HG03139 (cell line): ENCODE results near the gene XKRX.

ENCODE experiments used
- ATAC-seq: cut with Tn5 transposase; IDR thresholded peaks from one replicate; pipeline ENCODE4 v1.9.1; 2021; ENCODE audit not compliant: unreplicated experiment

Gene XKRX

GRCh38 chrX:100928660-100929613 is at the start of gene XKRX:
Gene XKRX (minus strand): TSS chrX:100928917. CDS start chrX:100928304, 613 bp downstream.
- ATAC-seq = no peak

DNA sequence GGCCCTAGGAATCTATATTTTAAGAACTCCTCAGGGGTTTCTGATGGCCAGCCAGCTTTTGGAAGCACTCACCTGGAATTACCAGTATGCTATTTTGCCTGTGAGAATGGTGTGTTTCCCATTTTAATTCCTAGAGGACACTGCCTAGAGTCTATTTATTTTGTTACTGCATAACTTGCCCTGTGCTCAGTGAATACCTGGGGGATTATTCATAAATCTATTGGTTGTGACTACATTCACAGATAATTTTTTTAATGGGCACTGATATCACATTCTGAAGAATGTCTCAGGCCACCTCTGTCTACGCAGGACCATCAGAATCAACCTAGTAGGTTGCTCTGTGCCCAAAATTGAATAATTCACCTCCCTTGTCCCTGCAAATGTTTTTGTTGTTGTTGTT is 47.5 kb upstream of the XKRX start:
- no peak for ATAC-seq

- no peak for ATAC-seq
Observed at GRCh38 chrX:100975212-100975611, 46.5 kb upstream of the XKRX start.

DNA sequence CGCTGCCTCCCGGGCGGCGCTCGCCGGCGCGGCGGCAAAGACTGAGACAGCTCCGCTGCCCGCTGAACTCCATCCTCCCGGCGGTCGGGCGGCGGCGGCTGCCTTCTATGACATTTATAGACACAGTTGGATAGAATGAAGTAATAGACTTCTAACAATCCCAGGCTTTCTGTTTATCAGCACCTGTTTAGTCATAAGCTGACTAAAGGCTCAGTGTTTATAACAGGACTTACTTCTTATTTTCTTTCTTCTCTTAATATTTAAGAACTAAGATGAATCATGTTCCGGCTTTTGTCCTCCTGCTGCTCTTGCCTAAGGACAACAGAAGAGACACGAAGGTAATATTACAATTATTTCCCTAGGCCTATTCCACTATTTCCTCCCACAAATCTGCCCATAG is 44.7 kb upstream of the XKRX start:
- ATAC-seq = no peak

- no peak for ATAC-seq
Observed at GRCh38 chrX:100969936-100970335, 41.2 kb upstream of the XKRX start.

- no peak for ATAC-seq
Observed at GRCh38 chrX:100969408-100969807, 40.7 kb upstream of the XKRX start, which contains the start of gene ARL13A. Gene ARL13A (plus strand): TSS chrX:100969708. CDS start chrX:100973690, 3,982 bp downstream.

DNA sequence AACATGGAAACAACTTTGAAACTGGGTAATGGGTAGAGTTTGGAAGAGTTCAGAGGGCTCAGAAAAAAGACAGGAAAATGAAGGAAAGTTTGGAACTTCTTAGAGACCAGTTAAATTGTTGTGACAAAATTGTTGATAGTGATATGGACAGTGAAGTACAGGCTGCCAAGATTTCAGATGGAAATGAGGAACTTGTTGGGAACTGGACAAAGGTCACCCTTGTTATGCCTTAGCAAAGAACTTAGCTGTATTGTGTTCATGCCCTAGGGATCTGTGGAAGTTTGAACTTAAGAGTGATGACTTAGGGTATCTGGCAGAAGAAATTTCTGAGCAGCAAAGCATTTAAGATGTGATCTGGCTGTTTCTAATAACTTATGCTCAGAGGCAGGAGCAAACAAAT is 35.6 kb upstream of the XKRX start:
- no peak for ATAC-seq

DNA sequence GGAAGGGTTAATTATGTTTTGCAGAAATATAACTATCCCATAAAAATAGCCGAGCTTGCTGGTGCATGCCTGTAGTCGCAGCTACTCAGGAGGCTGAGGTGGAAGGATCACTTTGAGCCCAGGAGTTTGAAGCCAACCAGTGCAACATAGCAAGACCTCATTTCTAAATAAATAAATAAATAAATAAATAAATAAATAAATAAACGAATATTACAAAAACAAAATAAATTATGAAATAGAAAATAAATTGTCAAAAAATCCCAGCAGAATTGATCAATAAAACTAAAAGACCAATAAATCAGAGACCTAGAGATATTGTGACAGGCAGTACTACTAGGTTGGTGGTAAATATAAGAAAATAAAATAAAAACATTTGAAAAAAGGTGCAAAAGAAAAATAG is 34.1 kb upstream of the XKRX start:
- ATAC-seq = no peak

GRCh38 chrX:100948557-100948956 is 19.8 kb upstream of the XKRX start:
- no peak for ATAC-seq

GRCh38 chrX:100946299-100946927 is 17.7 kb upstream of the XKRX start:
- no peak for ATAC-seq

DNA sequence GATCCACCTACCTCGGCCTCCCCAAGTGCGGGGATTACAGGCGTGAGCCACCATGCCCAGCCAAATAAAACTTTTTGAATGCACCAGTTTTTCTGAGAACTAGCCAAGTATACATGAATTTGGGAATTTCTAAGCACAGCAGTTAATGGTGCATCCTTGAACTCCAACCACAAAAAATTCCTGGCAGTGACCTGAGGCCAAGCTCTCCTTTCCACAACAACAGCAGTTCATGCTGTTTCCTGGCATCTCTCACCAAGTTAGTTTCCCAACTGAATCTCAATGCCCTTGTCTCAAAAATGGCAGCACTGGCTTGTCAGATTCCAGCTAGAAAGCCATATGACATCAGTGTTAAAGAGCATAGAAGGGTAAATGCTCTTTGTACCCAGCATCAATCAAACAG is 15.9 kb upstream of the XKRX start:
- no peak for ATAC-seq

DNA sequence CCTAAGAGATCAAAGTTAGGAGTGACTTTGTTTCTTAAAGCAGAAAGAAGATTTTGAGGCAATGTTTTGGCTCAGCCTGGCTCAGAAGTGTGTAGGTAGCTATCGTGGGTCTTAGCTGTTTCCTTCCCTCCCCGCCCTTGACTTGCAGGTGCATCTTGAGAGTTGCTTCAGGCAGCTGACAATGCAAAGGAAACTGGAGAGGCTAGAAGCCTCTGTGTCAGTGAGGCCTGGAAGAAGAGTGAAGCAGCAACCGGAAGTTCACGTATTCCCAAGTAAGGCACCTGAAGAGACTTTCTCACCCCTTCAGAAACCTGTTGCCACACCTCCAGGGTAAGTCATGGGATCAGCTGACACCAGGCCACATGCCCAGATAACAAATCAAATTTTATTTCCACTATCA is 10.6 kb upstream of the XKRX start:
- ATAC-seq = no peak

DNA sequence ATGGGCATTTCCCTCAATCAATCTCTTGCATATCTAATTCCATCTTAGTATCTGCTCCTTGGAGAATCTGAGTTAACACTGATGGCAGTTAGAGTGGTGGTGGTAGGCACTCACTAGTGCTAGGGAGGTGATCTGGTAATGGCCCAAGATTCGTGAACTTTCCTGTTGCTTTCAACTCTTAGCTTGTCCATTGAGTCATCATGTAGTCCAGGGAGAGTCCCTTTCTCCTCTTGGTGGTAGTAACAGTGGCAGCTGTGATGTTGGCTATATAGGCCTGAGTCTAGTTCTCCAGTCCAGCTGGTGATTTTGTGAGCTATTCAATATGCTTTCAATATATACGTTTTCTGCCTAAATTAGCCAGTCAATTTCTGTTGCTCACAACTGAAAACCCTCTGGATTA is 7.0 kb upstream of the XKRX start:
- ATAC-seq = no peak

- peak; percentile 15 for ATAC-seq
Observed at GRCh38 chrX:100931925-100932285, 3.2 kb upstream of the XKRX start.

DNA sequence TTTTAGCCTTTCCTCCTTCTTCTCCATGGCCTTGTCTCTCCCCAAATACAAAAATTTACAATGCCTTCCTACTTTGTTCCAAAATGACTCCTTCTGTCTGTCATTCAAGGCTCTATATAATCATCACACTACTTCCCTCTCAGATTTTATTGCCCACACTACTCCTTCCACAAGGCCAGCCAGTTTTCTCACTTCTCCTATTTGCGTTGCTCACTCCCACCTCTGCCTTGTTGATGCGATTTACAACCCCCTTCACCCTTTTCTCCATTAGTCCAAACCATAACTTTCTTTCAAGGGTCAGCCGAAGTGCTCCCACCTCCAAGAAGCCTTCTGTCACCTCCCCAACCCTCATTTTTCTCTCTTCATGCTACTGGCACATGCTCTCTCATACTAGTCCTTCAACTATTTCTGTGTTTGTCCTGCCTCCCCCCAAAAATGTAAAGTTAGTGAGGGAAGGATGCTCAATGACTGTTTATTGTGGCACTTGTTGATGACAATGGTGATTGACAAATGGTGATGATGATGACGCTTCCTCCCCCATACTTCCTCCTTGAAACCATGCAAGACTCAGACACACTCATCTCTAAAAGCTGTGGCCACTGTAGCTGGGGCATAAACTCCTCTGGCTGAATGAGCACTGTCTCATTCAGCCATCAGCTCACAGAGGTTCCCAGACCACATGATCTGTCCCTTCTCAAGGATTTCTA is 2.7 kb upstream of the XKRX start:
- peak; percentile 67 for ATAC-seq

DNA sequence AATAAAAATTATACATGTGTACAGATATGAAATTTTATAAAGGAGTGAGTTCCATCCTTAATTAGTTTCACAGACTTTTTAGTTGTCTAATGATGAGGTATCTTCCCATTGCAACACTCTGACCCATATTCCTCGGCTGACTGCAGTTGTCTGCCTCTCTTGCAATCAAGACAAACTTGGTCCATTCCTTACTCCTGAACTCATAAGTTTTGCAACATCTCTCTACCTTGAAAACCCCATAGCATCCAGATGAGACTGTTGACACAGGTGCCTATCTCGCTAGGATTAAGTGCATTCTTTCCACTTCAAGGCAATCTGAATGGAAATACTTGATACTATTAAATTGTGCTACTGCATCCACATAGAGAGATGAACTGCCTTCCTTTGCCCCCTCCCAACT is 2.3 kb downstream of the XKRX start:
- no peak for ATAC-seq

DNA sequence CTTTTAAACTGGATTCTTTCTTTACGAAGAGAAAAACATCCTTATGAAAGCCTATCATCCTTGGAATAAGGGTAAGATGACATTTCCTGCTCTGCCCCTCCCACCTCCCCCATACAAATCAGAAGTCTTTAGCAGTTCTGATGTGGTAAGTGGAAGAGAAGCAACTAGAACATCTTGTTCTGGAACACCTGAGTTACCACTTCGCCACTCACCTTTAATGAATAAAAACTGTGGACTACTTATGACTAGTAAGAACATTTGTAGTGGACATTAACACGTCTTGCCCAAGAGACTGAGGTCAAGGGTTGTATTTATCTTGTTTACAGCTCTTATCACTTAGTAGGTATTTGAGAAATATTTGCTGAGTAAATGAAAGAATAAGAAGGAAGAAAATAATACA is 4.3 kb downstream of the XKRX start:
- ATAC-seq = no peak

- no peak for ATAC-seq
Observed at GRCh38 chrX:100915562-100915961, 13.2 kb downstream of the XKRX start.

GRCh38 chrX:100913111-100913510 is 15.6 kb downstream of the XKRX start:
- ATAC-seq = no peak

DNA sequence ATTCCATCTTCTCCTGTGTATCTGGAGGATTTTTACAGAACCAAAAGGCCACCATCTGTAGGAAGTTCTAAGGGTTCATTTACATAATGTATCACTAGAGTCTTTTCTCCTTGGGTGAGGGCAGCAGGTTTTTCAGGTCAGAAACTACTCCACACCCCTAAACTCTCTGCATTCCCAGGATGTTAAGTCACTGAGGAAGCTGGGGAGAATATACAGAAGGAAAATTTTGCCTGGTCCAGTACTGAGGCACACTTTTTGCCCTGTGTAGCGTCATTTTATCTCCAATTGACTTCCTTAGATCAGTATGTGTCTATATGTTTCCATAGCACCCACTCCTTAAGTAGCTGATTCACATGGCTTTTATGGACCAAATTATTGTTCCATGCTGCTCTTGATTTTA is 17.0 kb downstream of the XKRX start:
- no peak for ATAC-seq

- ATAC-seq = no peak
Observed at GRCh38 chrX:100905620-100906019, 23.1 kb downstream of the XKRX start.

DNA sequence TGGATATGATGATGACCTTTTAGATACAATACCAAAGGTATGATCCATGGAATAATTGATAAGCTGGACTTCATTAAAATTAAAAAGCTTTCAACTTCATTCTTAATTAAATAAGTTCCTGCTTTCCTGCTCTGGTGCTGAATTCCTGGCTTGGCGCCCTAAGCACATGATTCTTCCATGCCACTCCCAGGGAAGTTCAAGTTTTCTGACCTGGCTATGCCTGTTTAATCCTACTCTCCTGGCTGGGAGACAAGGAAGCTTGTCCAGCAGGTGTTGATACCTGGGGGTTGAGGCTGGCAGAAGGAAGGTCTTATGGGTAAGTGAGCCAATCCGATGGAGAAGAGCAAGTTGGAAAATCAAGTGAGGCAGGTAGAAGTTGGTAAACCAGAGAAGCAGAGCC is 24.3 kb downstream of the XKRX start:
- no peak for ATAC-seq
